Peyer's patch (tissue), 4 donors: ENCODE data around the gene TMEM94.

ENCODE experiments used
- CTCF ChIP-seq, 6 experiments: fragments of 450-650 bp in 4 of 6; fragments of 200-600 bp in 2 of 6; sonication (generic) in 1 of 6; IDR thresholded peaks; one replicate each; pipeline ENCODE4 v1.5.1; 2017 to 2019; ENCODE audit warnings: antibody characterized with exemption in 6 of 6, mild to moderate bottlenecking in 3 of 6, moderate library complexity in 1 of 6
- POLR2A ChIP-seq, 2 donors: fragments of 450-650 bp; IDR thresholded peaks; one replicate each; pipeline ENCODE4 v1.5.1; 2017; ENCODE audit warnings: antibody characterized with exemption in 2 of 2, mild to moderate bottlenecking in 2 of 2, moderate library complexity in 2 of 2

- no peak for TF ChIP-seq POLR2A (IDR thresholded peaks at IDR 0.05)
- no peak for TF ChIP-seq CTCF (IDR thresholded peaks at IDR 0.05)
Observed at GRCh38 chr17:75496005-75496404, 39.6 kb downstream of the TMEM94 start.
